Esophagus muscularis mucosa (tissue), 4 donors: ENCODE data around the gene GNG7. TPM values are rescaled to one million over a fixed set of nuclear protein-coding genes. Genes with fewer than 3 reads are reported as not detected.

ENCODE experiments used
- DNase-seq: peaks from one replicate; pipeline ENCODE4 v3.0.0-alpha.2; 2017; ENCODE audit errors: extremely low spot score
- H3K27ac ChIP-seq, 4 donors: fragments of 200-600 bp; sonication (generic); replicated peaks in 1 of 4; 1 replicate in 3 of 4; 2 replicates in 1 of 4; pipeline ENCODE4 v1.5.1; 2016 to 2019; ENCODE audit warnings: mild to moderate bottlenecking in 1 of 4
- H3K27me3 ChIP-seq, 4 donors: fragments of 200-600 bp; sonication (generic); one replicate each; pipeline versions ENCODE4 v1.5.1 to v1.6.0; 2016 to 2019
- H3K36me3 ChIP-seq, 4 donors: fragments of 200-600 bp; sonication (generic); one replicate each; pipeline ENCODE4 v1.5.1; 2016 to 2019
- H3K4me1 ChIP-seq, 4 donors: fragments of 200-600 bp; sonication (generic); one replicate each; pipeline ENCODE4 v1.5.1; 2016 to 2019
- H3K4me3 ChIP-seq, 4 donors: fragments of 200-600 bp; sonication (generic); 1 replicate in 2 of 4; 2 replicates in 2 of 4; pipeline ENCODE4 v1.5.1; 2016 to 2019; ENCODE audit warnings: mild to moderate bottlenecking in 4 of 4, moderate library complexity in 1 of 4
- H3K9me3 ChIP-seq, 4 donors: fragments of 200-600 bp; sonication (generic); 1 replicate in 3 of 4; 2 replicates in 1 of 4; pipeline ENCODE4 v1.5.1; 2016 to 2019
- CTCF ChIP-seq, 3 experiments: fragments of 200-600 bp in 2 of 3; fragments of 450-650 bp in 1 of 3; sonication (generic) in 2 of 3; IDR thresholded peaks; one replicate each; pipeline ENCODE4 v1.5.1; 2017 to 2019; ENCODE audit warnings: antibody characterized with exemption in 3 of 3, mild to moderate bottlenecking in 2 of 3, moderate library complexity in 1 of 3
- EP300 ChIP-seq: sonication (generic); formaldehyde crosslinking; IDR thresholded peaks from one replicate; pipeline ENCODE4 v1.6.1; 2017; ENCODE audit warnings: antibody characterized with exemption
- POLR2A ChIP-seq: fragments of 450-650 bp; IDR thresholded peaks from one replicate; pipeline ENCODE4 v1.6.1; 2017; ENCODE audit warnings: antibody characterized with exemption, moderate library complexity, mild to moderate bottlenecking, low read depth
- POLR2AphosphoS5 ChIP-seq, 2 donors: sonication (generic); formaldehyde crosslinking; IDR thresholded peaks; one replicate each; pipeline ENCODE4 v1.6.1; 2017; ENCODE audit warnings: antibody characterized with exemption in 2 of 2
- WGBS: methylation state at CpG from one replicate; pipeline ENCODE4 v1.1.5; 2018; 5-methylcytosine and 5-hydroxymethylcytosine counted together
- intact Hi-C: fragments of 100-400 bp; cut with DNase I; formaldehyde crosslinking; loops from one replicate; pipeline ENCODE4 v1.15.1; 2023
- total RNA-seq, 4 donors: library from RNA; depleted of rRNA; stranded (reverse); fragments of >200 nt; gene quantifications; one replicate each; pipeline versions ENCODE4 v1.1.0 to v1.2.1, GENCODE V29; 2016

The GNG7 gene
- total RNA-seq, 4 donors from 2014 or later, result 6.3 to 18.8 (median 13.0) TPM

- TF ChIP-seq POLR2AphosphoS5 (IDR thresholded peaks at IDR 0.05), result no peak
- TF ChIP-seq EP300, result no peak
- TF ChIP-seq POLR2A, result no peak
- TF ChIP-seq CTCF (IDR thresholded peaks at IDR 0.05), result no peak
- WGBS, result 13% methylated on average over 9 of the region's 9 CpGs
- intact Hi-C loops, result no loop called here
- Histone ChIP-seq H3K27me3 (no peaks in the 10 kb centered on the region), H3K4me3 (peak overlapping the region; percentile 71 to 73 (median 72)), H3K4me1 (peaks cover 13 to 31% (median 22%) of the 10 kb centered on the region in 4 donors), H3K9me3 (no peaks in the 10 kb centered on the region), H3K36me3 (no peaks in the 10 kb centered on the region), H3K27ac (peak overlapping the region; percentile 69 to 78 (median 76))
- no peak for DNase-seq
Measured at GRCh38 chr19:2701361-2702169, 929 bp downstream of the GNG7 start.

DNA sequence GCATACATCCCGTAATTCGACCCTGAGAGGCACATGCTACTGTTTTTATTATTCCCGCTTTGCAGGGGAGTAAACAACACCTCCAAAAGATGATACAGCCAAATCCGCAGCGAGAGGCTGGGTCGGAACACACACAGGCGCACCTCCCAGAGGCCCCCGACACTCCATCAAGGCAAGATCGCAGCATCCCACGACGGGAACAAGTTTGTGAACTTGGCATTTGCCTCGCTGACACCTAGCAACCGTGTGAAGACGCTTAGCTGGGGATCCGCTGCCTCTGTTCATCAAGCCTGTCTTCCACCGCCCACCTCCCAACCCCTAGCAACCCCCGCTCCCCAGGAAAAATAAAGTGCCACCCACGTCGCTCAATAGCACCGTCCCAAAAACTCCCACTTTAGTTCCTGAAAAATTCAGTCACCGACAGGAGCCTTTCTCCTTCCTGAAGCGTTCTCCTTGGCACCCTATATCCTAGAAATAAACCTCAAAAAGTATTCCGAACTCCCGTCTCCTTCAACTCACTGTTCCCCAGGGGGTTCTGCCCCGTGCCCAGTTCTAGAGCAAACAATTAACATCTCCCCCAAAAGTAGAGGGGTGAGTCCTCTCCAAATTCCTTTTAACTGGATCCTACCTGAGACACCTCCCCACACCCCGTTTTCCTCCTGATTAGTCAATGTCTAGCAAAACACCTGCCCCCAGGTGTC is 1.7 kb downstream of the GNG7 start:
- TF ChIP-seq CTCF (IDR thresholded peaks at IDR 0.05), result no peak
- no peak for TF ChIP-seq EP300
- no peak for TF ChIP-seq POLR2A
- TF ChIP-seq POLR2AphosphoS5 (IDR thresholded peaks at IDR 0.05), result no peak
- 48% methylated on average over 26 of the region's 26 CpGs for WGBS
- Histone ChIP-seq H3K27me3 (no peaks in the 10 kb centered on the region), H3K36me3 (no peaks in the 10 kb centered on the region), H3K27ac (no peak overlapping the region), H3K4me1 (peaks cover 15 to 34% (median 28%) of the 10 kb centered on the region in 4 donors), H3K9me3 (no peaks in the 10 kb centered on the region), H3K4me3 (no peak overlapping the region)
- no peak for DNase-seq
- intact Hi-C loops, result no loop called here

DNA sequence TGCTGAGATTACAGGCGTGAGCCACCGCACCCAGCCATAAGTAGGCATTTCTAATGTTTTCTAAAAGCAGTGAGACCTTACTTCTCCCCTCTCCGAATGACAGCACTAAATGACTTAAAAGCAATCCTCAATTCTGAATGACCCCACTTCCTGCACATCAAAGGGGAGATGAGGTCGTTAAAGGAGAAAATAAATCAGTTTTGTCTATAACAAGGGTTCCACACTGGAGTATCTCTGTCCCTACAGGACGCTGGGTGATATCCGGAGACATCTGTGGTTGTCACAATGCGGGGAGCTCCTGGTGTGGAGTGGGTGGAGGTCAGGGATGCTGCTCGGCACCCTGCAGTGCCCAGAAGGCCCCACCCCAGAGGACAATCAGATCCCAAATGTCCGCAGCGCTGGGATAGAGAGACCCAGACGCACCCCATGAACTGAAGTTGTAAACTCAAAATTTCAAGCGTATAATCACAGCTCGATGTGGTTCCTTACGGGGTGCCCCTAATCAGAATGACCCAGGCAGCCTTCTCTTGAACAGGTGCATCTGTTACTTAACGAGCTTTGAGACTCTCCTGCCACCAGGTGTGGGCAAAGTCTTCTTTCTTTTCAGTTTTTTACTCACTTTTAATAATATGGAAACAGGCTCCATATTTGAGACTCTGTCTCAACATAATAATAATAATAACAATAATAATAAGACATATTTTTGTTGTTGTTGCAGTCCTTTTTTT is 2.9 kb downstream of the GNG7 start:
- H3K4me3 ChIP-seq, result no peak overlapping the region
- H3K9me3 ChIP-seq, result no peaks in the 10 kb centered on the region
- WGBS, result 91% methylated on average over 13 of the region's 15 CpGs
- H3K27me3 ChIP-seq, result no peaks in the 10 kb centered on the region
- H3K27ac ChIP-seq, result no peak overlapping the region
- DNase-seq, result no peak
- peaks cover 27 to 46% (median 40%) of the 10 kb centered on the region in 4 donors for H3K4me1 ChIP-seq
- intact Hi-C loops, result no loop called here
- TF ChIP-seq POLR2A (no peak), EP300 (no peak), POLR2AphosphoS5 (IDR thresholded peaks at IDR 0.05) (no peak), CTCF (IDR thresholded peaks at IDR 0.05) (no peak)
- H3K36me3 ChIP-seq, result no peaks in the 10 kb centered on the region

DNA sequence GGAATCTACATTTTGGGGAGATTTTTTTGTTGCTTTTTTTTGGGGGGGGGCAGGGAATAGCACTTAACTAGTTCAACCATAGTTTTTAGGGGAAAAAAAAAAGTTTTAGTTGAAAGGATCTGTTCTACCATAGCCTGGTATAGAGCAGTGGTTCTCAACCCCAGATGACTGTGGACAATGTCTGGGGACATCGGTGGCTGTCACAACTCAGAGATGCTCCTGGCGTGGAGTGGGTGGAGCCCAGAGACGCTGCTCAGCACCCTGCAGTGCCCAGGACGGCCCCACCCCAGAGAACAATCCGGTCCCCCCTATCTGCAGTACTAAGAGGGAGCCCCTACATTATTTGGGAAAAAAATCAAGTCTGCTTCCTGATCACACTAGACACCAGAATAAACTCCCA is 8.3 kb downstream of the GNG7 start:
- Histone ChIP-seq H3K4me1 (peaks cover 26 to 36% (median 28%) of the 10 kb centered on the region in 4 donors), H3K27ac (peak overlapping the region; percentile 44 to 82 (median 72)), H3K4me3 (no peak overlapping the region), H3K27me3 (no peaks in the 10 kb centered on the region), H3K36me3 (peaks cover 0 to 3% (median 0%) of the 10 kb centered on the region in 4 donors), H3K9me3 (no peaks in the 10 kb centered on the region)
- TF ChIP-seq EP300 (no peak), POLR2A (no peak)
- no peak for DNase-seq
- intact Hi-C loops, result no loop called here
- WGBS, result 84% methylated on average over 5 of the region's 5 CpGs
